GM18502 (cell line): ENCODE data around the gene TMTC1.

Experiments
- ATAC-seq: cut with Tn5 transposase; IDR thresholded peaks from one replicate; pipeline ENCODE4 v1.9.1; 2021; ENCODE audit warnings: mild to moderate bottlenecking; ENCODE audit not compliant: unreplicated experiment, poor library complexity

The TMTC1 gene

DNA sequence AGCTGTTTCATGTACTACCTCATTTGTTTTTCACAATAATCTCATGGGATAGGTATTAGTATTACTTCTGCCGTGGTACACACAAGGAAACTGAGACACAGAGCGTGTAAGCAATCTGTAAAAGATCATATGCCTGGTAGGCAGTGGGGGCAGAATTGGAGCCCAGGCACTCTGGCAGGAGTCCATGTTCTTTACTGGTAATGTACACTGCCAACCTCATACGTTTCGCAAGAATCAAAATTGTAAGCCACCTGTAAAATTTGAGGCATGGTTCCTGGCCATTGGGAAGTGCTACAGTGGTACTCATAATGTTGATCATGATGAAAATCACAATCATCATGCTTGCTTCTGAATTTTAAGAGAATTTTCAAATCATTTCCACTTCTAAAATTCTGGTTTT lies 40.7 kb downstream of the TMTC1 start:
- ATAC-seq = no peak

DNA sequence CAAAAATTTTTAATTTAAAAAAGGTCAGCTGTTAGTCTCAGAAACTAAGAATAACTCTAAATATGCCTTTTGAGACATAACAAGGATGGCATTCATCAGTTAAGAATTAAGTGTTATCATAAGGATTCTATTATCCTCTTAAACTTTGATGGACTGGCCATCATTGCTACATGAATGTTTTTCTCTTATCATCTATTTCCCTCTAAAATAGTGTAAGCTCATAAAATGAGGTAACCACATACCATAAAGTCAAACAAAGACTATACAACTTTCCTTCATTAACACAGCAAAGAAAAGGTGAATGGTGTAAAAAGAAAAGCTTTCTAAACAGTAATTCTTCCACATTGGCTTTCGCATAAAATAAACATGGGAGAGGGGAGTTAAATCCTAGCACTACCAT lies 41.1 kb downstream of the TMTC1 start:
- no peak for ATAC-seq

DNA sequence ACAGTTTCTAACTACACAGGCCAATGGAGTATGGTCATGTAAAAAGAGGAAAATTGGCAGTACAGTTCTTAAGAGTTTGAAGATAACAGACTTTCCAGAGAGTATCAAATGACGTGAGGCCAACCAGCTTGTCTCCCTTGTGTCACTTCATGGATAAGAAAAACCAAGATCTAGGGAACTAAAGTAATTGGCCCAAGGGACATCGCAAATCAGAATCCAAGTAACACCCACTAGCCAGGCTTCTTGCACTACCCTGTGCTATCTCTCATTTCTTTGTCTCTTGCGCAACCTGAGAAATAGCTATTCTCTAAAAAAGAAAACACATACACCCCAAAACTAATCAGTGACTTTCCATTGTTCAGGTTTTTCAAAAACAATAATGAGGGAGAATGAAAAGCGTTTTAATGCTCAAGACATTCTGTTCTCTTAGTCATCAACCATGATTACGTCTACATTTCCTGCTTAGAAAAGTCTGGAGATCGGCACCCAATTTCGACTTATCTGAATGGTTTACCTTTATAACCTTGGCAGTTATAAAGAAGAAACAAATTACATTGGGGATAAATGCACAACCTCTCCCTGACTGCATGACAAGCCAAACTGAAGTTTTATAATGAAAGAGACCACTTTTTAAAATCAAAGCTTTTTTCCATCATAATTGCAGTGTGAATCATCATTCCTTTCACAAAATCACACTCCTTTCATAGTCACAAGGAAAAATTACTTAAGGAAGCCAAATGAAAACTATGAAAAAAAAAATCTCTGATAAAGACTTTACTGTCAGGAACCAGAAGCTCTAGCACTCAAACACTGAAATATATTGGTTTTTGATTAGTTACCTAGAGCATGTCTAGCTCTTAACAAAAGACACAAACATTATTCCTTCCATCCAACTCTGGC lies 42.1 kb downstream of the TMTC1 start:
- no peak for ATAC-seq

DNA sequence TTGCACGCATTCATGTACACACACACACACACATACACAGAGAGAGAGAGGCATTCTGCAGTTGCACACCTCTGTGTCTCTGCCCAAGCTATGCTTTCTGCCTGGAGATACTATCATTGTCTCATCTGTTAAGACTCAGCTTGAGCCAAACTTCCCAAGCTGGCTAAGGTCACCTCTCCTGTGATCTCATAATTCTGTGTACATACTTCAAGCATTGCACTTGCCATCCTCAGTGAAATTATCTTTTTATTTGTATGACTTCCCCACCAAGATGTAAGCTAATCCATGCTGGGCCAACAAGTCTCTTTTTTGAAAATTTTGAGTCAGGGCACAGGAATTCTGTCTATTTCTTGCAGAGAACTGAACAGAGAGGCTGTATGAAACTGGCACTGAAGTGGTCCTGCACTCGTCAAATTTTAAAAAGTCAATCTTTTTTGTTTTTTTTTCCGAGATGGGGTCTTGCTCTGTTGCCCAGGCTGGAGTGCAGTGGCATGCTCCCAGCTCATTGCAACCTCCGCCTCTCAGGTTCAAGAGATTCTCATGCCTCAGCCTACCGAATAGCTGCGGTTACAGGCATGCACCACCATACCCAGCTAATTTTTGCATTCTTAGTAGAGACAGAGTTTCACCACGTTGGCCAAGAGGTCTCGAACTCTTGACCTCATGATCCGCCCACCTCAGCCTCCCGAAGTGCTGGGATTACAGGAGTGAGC lies 44.3 kb downstream of the TMTC1 start:
- ATAC-seq = no peak

DNA sequence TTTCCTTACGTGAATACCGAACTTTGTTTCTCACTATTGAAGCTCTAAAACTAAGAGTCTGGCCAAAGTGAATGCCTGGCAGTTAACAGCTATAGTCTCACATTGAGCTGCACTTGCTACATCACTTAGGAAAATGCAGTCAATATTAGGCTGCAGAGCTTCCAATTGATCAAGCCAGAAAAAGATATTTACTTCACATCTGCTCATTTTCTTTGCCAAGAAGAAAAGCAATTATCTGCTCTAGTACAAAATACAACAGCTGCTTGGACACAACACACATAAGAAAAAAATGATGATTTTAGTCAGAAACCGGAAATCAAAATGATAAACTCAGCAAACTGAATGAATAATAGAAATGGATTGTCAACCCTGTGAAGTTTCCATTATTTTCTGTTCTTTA lies 45.4 kb downstream of the TMTC1 start:
- no peak for ATAC-seq

DNA sequence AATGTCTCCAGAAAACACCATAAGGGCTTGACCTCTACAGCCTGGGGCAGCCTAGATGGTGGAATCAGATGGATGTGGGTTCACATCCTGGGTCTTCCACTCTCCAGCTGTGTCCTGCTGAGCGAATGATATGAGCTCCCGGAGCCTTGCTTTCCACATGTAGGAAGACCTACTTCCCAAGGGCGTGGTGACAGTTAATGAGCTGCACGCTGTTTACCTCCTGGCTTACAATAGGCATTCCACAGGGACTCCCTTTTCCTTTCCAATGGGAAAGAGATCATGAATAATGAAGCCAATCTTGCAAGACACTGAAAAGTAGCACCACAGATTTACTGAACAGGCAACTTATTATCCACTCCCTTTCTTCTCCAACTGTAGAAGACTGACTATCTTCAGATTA lies 46.1 kb downstream of the TMTC1 start:
- ATAC-seq = no peak

DNA sequence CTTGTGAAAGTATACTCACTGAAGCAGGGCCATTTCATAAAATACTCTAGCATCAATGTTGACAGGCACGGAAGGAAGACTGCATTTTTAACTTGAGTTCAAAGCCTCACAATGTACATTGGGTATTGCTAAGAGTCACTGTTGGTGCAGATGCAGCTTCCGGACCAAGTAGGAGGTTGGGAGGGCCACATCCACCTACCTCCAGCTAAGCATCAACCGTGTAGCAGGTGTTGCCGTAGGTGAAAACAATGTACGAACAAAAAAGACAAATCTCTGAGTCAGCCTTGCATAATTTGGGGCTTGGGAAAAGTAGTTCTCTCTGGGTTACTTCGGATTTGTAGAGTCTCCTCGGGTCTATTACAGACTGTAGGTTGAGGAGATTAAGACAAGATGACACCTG lies 48.1 kb downstream of the TMTC1 start:
- ATAC-seq = no peak

DNA sequence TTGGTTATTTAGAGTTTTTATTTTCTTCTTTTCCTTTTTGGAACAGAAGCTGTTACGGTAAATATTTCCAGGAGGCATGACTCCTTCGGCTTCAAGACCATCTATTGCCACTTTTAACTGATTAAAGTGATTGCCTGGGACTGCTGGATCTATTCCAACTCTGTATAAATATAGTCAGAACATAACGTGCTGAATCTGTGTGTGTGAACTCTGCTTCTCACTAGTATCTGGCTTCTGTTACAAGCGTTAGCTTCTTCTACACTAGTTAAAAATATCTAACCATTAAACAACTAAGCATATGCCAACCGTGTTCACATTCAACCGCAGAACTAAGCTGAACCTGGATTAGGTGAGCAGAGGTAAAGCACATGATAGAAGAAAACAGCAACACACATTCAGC lies 49.0 kb downstream of the TMTC1 start:
- no peak for ATAC-seq

DNA sequence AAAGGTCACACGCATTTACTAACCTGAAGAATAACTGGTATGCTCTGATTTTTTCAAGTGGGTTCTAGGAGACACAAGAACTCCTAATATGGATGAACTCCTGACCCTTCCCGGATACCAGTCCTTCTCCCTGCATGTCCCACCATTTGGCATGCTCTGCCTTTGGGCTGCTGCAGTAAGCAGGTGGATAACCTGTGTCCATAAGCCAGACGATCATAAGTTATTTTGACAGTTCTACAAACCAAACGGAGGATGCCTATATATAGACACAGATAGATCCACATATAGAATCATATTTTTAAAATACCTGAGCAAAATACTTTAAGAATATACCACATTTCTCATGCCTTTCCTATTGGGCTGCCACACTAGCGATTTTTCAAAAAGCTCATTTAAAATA lies 49.4 kb downstream of the TMTC1 start:
- no peak for ATAC-seq

DNA sequence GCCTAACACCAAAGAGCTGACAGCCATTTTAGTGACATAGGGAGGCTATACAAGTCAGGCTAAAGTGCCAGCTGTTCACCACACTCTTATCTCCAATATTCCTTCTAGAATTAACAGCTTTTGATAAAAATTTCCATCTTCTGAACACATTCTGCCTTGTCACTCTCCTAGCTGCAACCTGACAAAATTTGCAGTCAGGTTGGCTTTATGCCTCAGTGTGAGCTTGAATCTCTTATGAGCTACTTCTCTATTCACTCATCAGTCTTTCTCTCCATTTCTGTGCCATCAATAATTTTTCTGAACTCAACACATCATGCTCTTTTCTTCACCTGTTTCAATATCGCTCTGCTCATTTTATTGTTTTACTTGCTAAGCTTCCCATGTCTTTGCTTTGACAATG lies 50.2 kb downstream of the TMTC1 start:
- no peak for ATAC-seq

DNA sequence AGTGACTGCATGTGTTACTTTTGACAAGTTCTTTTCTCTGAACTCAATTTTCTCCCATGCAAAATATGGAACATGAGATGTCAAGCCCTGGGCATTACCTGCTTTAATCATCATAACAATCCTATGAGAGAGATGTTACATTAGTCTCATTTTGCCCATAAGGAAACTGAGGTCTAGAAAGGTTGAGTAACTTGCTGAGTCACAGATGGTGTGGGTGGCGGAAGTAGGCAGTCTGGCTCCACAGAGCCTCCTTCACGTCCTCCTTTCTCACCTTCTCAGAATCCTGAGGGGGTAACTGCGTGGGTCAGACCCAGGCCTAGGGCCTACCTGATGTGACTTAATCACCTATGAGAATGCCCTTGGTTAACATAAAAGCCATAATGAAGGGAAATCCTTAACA lies 50.7 kb downstream of the TMTC1 start:
- no peak for ATAC-seq

DNA sequence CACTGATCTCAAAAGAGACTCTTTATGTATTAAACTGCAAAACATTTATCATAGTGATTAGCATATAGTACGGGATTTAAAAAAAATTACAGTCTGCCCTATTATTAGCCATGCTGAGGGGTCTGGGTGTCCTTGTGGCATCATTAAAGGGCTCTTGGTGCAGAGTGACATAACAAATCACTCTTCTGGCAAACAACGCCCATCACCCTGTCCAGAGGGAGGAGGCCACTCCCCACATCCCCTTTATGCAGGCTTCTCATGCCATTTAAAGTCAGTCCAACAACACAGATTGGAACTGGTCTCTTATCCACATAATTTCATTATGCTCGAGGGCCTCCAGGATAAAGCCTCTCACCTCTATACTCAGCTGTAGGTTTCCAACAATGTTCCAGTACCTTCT lies 51.1 kb downstream of the TMTC1 start:
- ATAC-seq = no peak

DNA sequence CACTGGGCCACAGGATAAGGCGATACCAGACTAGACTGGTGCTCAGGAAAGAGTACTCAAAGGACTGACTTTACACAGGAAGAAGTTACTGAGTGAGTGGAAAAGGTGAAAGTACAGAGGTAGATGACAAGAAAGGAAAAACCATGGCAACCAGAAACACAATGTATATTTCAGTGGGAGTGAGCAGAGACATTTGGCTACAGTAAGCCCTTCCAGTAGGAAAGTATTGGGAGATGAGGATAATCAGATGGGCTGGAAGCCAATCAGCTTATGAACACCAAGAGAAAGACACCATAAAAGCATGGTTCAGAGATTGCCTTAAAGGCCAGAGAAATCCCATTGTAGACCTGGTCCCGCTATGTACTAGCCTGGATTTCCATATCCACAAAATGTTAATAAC lies 51.6 kb downstream of the TMTC1 start:
- ATAC-seq = no peak

DNA sequence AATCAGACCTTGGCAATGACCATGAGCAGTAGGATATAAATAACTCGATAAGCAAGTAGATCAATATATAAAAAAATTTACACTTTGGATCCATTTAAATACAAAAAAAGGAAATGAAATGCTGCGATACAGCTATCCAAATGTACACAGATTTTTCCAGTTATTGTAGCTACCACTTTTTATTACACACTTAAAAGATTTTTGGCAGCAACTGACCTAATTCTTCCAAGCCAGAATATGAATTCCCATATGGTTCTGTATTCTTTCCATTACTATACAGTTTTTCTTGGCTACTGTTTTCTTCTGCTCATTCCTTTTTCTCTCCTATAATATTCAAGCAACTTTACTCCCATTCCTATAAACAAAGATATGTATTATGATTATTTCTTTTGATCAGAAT lies 52.2 kb downstream of the TMTC1 start:
- ATAC-seq = no peak

DNA sequence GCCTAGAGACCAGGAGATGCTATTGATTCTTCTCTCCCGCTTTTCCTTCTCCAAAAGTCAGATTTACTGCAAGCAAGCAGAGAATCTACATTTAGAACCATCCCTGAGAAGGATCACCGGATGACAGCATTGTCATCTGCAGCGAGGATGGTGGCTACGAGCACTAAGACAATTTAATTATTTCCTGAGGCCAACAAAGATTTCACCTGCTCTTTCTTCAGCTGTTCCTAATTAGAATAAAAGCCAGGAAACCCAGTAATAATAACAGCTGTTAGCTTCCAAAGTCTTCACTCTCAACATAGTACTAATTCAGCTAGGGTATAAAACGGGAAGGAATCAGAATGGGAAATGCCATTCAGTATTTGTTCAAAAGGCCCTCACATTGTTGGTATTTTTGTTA lies 53.3 kb downstream of the TMTC1 start:
- ATAC-seq = no peak

DNA sequence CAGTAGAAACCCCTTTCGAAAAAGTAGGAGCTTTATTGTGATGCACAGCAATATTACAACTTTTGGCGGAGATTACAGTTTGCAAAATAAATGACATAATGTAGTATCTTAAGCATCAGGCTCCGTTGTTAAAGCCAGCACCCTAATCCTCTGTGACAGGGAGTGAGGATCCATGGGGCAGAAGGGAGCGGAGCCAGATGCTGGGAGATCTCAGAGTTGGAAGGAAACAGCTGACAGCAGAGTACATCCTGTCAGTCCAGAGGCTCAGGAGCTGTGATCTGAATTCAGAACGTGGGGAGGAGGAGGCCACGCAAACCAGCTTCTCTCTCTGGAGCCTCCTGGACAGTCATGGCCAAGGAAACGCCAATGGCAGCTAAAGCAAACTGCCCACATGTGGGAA lies 55.7 kb downstream of the TMTC1 start:
- ATAC-seq = no peak

DNA sequence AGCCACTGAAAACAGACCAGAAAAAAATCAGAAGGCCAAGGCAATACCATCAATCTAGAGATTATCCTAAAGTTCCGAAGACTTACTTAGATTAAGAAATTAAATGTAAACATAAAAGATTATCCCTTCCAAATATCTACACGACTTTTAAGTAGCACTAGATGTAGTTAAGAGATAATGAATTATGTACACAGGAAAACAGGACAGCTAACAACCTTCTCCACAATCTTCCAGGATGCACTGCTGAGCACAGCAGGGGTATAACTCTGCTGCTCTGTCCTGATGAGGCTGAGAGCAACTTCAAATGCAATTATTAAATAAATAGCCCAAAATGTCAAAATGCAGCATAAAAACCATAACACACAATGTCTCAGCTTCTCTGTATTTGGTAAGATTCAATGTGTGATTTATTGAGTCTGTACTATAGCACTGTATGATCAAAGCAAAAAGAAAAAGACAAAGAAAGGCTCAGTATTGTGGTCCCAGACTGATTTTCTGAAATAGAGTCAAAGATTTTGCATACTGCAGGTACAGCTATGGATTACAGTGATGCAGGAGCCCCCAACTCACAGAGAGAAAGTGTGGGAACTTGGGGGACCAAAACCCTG lies 56.9 kb downstream of the TMTC1 start:
- ATAC-seq = no peak

DNA sequence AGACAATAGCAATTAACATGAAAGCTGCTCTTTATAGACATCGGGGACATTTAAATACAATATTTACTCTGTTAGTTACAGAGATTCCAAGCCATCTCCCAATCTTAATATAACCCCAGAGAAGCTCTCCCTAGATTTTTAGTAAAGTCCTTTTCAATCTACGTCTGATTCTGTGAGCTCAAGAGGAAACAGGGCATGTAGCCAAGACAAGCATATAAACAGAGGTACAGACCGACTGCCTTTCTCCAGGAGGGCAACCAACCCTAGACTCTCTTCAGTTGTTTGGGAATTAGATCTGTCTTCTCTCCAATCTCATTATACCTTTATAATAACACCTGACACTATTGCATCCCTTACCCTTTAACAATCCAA lies 57.4 kb downstream of the TMTC1 start:
- ATAC-seq = no peak

DNA sequence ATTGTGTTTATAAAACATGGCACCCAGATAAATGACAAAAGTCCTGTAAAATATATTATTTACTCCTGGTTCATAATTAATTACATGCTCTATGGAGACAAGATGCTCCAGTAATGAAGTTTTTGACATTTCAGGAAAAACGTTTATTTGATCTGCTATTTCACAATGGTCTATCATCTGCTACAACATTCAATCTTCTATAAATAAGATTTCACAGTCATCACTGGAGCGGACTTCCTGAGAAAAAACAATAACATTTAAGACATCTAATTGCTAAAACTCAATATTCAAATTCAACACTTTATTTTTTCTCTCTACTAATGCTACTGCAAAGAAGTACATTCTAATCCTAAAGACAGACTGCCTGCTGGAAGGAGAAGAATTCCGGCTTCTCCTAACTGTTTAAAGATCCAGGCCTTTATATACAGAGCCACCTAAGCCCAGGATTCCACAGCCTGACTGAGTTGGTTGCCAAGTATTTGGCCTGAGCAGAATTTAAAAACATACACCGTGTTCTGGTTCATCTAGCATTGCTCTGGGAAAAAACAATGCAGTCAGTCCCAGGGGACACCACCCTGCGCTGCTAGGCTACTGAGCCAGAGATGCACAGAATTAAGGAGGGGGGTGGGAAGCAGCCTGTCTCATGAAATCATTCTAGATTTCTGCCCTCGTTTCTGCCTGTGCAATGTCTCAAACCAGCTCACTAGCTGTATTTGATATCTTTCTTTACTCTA lies 58.0 kb downstream of the TMTC1 start:
- no peak for ATAC-seq

DNA sequence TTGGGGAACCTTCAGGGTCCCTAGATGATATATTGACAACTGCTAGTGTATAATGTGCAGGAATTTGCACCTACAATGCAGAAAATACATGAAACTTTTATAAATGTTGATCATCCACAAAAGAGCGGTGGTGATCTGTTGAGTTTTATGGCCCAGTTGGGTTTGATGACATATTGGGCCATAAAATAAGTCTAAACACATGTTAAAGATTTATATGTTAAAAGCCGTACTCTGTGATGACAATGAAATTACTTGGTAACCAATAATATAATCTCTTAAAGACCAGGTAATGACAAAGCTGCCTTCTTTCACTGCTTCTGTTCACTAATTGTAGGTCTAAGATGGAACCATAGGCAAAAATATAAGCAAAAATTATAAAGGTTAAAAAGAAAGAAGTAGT lies 61.6 kb downstream of the TMTC1 start:
- ATAC-seq = no peak

DNA sequence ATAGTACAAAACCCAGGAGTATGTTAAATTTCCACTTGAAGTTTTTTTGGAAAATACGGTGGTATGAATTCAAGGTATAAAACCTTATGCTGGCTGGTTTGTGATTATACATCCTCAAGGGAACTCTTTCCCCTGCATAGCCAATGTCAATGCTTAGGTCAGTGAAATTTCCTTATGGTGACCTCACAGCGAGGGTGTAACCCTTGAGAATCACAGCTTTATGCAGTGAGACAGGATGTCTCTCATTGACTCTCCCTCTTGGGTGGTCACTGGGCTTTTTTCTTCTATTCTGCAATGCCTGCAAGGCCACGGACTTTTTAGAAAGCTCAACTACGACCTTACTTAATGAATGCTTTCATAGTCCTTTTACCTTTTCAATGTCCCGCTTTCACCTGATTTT lies 64.4 kb downstream of the TMTC1 start:
- no peak for ATAC-seq
